PC-3 (cell line): ENCODE data around the gene TTLL9.

ENCODE experiments used
- EZH2 ChIP-seq: fragments of 300-600 bp; sonication (generic); IDR thresholded peaks from one replicate; pipeline ENCODE4 v1.6.1; 2017; ENCODE audit warnings: antibody characterized with exemption, mild to moderate bottlenecking, low read length; ENCODE audit not compliant: unreplicated experiment
- EZH2phosphoT487 ChIP-seq: fragments of 300-600 bp; sonication (generic); IDR thresholded peaks from 2 replicates; pipeline ENCODE4 v1.6.1; 2018; ENCODE audit warnings: mild to moderate bottlenecking, antibody characterized with exemption, low read length, borderline replicate concordance
- TF ChIP-seq, protein P1 (sequence below): fragments of 300-600 bp; sonication (generic); conservative IDR thresholded peaks from 2 replicates; pipeline ENCODE4 v1.5.1; 2017; ENCODE audit warnings: antibody characterized with exemption, low read depth, mild to moderate bottlenecking, low read length

DNA sequence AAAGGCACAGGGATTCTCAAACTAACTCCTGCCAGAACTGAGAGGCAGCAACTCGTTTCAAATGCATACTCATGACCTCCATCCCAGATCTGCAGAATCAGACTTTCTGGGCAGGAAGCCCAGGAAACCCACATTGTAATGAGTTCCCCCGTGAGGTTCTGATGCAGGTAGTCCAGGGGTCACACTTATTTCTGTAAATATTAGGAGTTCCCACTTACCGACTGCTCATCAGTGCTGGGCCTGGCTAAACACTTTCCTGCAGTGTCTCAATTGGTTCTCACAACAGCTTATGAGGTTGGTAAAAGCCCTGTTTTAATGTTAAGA lies 11.7 kb upstream of the TTLL9 start:
- TF ChIP-seq, protein P1, sequence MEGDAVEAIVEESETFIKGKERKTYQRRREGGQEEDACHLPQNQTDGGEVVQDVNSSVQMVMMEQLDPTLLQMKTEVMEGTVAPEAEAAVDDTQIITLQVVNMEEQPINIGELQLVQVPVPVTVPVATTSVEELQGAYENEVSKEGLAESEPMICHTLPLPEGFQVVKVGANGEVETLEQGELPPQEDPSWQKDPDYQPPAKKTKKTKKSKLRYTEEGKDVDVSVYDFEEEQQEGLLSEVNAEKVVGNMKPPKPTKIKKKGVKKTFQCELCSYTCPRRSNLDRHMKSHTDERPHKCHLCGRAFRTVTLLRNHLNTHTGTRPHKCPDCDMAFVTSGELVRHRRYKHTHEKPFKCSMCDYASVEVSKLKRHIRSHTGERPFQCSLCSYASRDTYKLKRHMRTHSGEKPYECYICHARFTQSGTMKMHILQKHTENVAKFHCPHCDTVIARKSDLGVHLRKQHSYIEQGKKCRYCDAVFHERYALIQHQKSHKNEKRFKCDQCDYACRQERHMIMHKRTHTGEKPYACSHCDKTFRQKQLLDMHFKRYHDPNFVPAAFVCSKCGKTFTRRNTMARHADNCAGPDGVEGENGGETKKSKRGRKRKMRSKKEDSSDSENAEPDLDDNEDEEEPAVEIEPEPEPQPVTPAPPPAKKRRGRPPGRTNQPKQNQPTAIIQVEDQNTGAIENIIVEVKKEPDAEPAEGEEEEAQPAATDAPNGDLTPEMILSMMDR: no peak
- TF ChIP-seq EZH2 (no peak), EZH2phosphoT487 (no peak)
